ENCODE measurements around the gene MRPL37.

- TF ChIP-seq CTCF (IDR thresholded peaks at IDR 0.05), result no peak
- no peak for TF ChIP-seq POLR2A (IDR thresholded peaks at IDR 0.05)
Measured at GRCh38 chr1:54186056-54186455, 13.9 kb upstream of the MRPL37 start.
